Fibroblast of skin of scalp (primary cell): ENCODE measurements around the gene LCN9.

ENCODE experiments used
- DNase-seq: peaks from one replicate; pipeline ENCODE4 v3.0.0-alpha.2; 2013

LCN9 gene

GRCh38 chr9:135699440-135699839 is 36.3 kb downstream of the LCN9 start, which contains the start of gene SOHLH1:
Gene SOHLH1 (minus strand): TSS chr9:135699481. CDS start chr9:135699467, 14 bp downstream.
- no peak for DNase-seq

DNA sequence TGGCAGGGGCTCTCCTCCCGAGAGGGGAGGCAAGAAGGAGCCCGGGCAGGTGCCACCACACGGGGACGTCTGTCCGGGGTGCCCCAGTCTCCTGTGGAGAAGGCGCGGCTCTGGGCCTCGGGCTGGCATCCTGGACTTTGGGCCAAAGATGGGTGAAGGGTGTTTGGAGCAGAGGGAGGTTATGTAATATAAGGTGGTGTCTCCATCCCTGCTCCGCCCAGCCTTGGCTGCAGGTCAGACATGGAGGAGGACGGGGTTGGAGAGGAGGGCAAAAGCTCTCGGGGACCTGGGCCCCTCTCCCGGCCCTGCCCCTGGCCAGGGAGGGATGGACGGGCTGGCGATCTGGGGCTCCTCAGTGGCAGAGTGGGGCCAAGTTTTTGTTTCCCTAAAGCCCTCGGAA is 37.4 kb downstream of the LCN9 start:
- no peak for DNase-seq

- no peak for DNase-seq
These were observed 38.2 kb downstream of the LCN9 start for GRCh38 chr9:135701067-135701958.

- DNase-seq: peak; percentile 32
These were observed 39.0 kb downstream of the LCN9 start, which contains the start of gene KCNT1 for GRCh38 chr9:135701959-135702721. Gene KCNT1 (plus strand): TSS chr9:135702185. CDS start chr9:135702259, 74 bp downstream.

DNA sequence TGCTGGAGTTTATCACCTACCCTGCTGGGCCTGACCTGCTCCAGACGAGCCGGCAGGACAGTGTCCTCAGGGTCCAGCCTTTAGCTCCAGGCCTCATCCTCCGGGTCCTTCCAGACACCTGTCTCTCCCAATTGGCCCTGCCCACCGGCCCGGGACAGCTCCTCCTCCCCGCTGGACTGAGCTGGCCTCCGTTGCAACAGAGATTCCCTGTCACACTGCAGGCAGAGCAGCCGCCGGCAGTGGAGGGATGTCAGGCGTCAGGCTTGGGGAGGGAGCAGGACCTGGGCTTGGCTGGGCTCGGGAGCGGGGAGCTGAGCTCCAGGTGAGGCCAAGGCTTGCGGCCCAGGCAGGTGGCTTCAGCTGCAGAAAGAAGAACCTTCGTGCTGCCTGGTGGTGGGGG is 40.6 kb downstream of the LCN9 start:
- no peak for DNase-seq

GRCh38 chr9:135704483-135704882 is 41.4 kb downstream of the LCN9 start:
- no peak for DNase-seq

GRCh38 chr9:135705376-135705775 is 42.3 kb downstream of the LCN9 start:
- DNase-seq: no peak

DNA sequence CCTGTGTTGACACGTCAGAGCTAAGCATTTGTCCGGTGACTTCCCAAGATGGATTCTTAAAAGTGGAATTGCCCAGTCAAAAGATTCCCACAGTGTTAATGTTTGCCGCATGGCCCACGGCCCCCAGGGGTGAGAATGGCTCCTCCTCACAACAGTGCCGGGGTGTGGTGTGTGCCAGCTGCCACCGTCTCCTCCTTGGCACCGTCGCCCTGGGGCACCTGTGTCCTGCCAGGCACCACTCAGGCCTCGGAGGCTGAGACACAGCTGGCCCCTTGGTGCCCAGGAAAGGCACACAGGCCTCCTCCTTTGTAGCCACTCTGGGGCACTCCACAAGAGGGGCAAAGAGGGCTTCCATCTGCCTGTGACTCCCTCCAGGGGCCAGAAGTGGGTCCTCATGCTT is 43.2 kb downstream of the LCN9 start:
- DNase-seq: no peak

GRCh38 chr9:135707252-135708138 is 44.4 kb downstream of the LCN9 start:
- no peak for DNase-seq

DNA sequence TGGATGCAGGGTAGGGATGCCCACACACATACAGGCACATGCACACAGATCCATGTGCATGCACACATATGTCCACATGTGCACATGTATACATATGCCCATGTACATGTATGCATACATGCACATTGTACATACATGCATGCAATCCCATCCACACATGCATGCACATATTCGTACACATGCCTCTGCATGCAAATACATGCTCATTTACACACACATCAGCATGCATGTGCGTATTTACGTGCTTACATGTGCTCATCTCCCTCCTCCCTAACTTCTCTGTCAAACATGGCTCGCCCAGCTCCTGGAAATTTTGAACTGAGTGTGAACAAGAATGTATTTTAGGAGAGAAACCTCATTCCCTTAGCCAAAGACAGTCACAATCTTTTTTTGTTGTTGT is 45.1 kb downstream of the LCN9 start:
- no peak for DNase-seq

DNA sequence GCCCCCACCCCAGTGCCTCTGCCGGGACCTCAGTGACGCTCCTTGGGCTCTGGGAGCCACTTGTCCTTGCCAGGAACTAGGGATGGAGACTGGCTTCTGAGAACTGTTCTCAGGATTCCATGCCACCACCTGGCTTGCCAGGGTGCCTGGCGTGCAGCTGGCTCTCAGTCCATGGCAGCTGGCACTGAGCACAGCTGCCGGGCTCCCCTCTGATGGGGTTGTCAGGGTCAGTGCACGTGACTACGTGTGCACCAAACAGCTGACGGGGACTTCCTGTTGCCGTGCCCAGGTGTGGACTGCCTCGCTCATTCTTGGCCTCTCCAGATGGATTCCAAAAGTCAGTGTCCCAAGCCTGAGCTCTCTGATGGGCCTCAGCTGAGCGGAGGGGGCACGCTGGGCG is 48.3 kb downstream of the LCN9 start:
- no peak for DNase-seq

DNA sequence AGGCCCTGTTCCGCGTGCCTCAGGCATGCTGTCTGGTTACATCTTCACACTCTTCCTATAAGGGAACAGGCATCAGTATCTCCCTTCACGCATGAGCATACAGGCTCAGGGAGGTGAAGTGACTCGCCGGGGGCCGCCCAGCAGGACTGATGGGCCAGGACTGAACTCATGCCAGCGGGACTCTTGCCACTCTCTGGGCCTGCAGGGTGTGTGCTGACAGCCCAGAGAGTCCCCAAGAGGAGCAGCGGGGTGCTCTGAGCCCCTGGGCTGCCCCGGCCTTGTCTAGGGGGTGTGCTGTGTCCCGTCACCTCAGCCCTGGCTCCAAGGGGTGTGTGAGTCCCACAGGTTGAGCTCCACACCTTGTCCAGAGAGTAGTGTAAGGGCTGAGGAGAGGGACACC is 48.8 kb downstream of the LCN9 start:
- no peak for DNase-seq

DNA sequence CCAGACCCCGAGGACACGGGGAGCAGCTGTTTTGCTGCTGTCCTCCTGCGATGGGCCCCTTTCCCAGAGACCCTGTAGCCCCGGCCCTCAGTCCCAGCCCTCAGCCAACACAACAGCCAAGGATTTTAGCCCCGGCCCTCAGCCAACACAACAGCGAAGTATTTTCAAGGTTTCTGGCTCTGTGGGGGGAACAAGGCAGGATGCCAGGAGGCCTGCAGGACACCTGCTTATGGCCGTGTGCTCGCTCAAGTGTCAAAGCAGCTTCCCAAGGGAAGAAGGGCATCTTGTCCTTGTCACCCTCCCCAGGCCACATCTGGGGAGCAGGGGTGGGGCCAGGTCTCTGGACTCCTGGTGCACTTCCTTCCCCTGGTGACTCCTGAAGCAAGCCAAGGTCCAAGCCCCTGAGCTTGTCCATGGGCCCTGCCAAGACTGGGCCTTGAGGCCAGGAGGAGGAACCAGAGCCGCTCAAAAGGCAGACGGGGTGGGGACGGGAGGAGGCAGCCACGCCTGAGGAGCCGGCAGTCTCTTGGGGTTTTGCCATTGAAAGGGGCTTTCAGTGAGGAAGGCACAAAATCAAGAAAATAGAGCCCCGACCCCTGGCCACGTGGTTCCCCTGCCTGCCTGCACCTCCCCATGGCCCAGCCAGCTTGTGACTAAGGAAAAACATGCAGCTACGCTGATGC is 49.6 kb downstream of the LCN9 start:
- DNase-seq: no peak

DNA sequence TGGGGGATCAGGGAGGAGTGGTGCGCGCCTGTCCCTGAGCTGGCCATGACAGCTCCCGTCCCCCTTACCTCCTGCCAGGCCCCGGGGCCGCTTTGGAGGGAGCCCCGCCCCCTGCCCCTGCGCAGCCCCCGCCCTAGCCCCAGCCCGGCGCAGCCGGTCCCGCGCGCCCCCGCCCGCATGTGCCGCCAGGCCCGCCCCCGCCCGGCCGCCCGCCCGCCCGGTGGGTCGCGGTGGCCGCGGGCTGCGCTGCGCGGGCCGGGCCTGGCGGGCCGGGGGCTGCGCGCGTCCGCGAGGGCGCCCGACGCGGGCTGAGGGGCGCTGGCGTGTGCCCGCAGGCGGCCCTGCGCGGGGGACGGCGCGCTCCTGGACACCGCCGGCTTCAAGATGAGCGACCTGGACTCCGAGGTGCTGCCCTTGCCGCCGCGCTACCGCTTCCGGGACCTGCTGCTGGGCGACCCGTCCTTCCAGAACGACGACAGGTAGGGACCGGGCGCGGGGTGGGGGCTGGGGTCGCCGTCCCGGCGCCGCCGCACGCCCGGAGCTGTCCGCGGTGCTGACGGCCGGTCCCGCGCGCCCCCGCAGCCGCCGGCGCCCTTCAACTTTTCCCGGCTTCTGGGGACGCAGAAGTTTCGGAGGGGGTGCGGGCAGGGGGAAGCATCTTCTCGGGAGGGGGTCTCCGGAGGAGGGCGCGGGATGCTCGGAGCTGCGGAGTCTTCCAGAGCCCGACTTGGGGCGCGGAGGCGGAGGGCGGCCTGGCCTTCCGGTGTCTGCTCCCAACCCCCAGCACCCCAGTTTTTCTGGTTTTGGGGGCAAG is 51.3 kb downstream of the LCN9 start:
- DNase-seq: no peak

- no peak for DNase-seq
These were observed 52.0 kb downstream of the LCN9 start for GRCh38 chr9:135715056-135715595.

DNA sequence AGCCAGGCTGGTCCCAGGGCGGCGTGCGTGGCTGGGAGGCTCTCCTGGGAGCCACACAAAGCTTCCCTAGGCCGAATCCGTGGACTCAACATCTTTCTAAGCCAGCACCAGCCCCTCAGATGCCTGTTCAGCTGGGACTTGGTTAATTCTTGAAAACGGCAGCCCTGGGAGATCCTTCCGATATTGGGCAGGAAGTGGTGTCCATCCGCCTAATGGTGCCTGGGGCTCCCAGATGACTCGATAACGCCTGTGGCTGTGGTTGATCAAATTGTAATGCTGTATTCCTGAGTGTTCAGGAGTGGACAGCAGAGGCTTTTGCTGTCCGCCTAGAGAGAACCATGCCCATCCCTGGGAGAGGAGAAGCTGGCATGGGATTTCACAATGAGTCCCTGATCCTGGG is 52.9 kb downstream of the LCN9 start:
- no peak for DNase-seq
